K562 (cell line): Measurements from ENCODE around the gene DYNLT4. TPM values are rescaled to one million over a fixed set of nuclear protein-coding genes. Genes with fewer than 3 reads are reported as not detected.

Source experiments
- CEBPG ChIP-seq, 3 experiments: fragments of 200-800 bp in 1 of 3; sonication (Bioruptor generic) in 1 of 3; sonication (generic) in 1 of 3; formaldehyde crosslinking in 1 of 3; IDR thresholded peaks in 2 of 3; conservative IDR thresholded peaks in 1 of 3; 2 replicates each; pipeline versions ENCODE4 v1.6.1 to v1.8.0; 2016 to 2022; ENCODE audit warnings: missing compliant biosample characterization in 2 of 3, missing genetic modification characterization in 2 of 3, mild to moderate bottlenecking in 1 of 3, missing genetic modification reagents in 1 of 3
- EHMT2 ChIP-seq: fragments of 450-650 bp; IDR thresholded peaks from 2 replicates; pipeline ENCODE4 v1.6.1; 2018; ENCODE audit warnings: antibody characterized with exemption
- FOXJ3 ChIP-seq: sonication (generic); formaldehyde crosslinking; IDR thresholded peaks from 2 replicates; pipeline ENCODE4 v1.4.0; 2020; ENCODE audit warnings: mild to moderate bottlenecking, missing genetic modification reagents
- KAT2B ChIP-seq: IDR thresholded peaks from one replicate; pipeline ENCODE4 v1.6.1; 2012; ENCODE audit warnings: low read depth, mild to moderate bottlenecking, control low read depth, inconsistent platforms, low read length, moderate library complexity
- MAFK ChIP-seq: IDR thresholded peaks from 2 replicates; pipeline ENCODE4 v1.6.1; 2011; ENCODE audit warnings: low read length, improper control_type of control experiment
- MECOM ChIP-seq: fragments of 250-450 bp; sonication (Bioruptor Pico); IDR thresholded peaks from 2 replicates; pipeline ENCODE4 v1.8.0; 2022; ENCODE audit warnings: inconsistent platforms
- NRF1 ChIP-seq, 2 experiments: fragments of 450-650 bp; IDR thresholded peaks in 1 of 2; conservative IDR thresholded peaks in 1 of 2; 2 replicates each; pipeline ENCODE4 v1.6.1; 2014; ENCODE audit warnings: mild to moderate bottlenecking in 2 of 2
- RB1 ChIP-seq: fragments of 450-650 bp; IDR thresholded peaks from 2 replicates; pipeline ENCODE4 v1.6.1; 2017; ENCODE audit warnings: low read depth, mild to moderate bottlenecking
- RBM22 ChIP-seq: fragments of 200-400 bp; formaldehyde crosslinking; IDR thresholded peaks from 2 replicates; pipeline ENCODE4 v1.6.1; 2018; ENCODE audit warnings: low read length, low read depth; ENCODE audit not compliant: poor library complexity, severe bottlenecking
- RNF2 ChIP-seq: sonication (generic); IDR thresholded peaks from 2 replicates; pipeline ENCODE4 v1.6.1; 2016
- SIN3A ChIP-seq, 2 experiments: fragments of 150-350 bp in 1 of 2; IDR thresholded peaks; 2 replicates each; pipeline ENCODE4 v1.6.1; 2011 to 2016; ENCODE audit warnings: borderline replicate concordance in 2 of 2, low read depth in 2 of 2, low read length in 2 of 2, mild to moderate bottlenecking in 2 of 2, moderate library complexity in 2 of 2; ENCODE audit not compliant: control insufficient read depth in 1 of 2
- TEAD4 ChIP-seq, 2 experiments: sonication (generic) in 1 of 2; formaldehyde crosslinking in 1 of 2; IDR thresholded peaks; 2 replicates each; pipeline versions ENCODE4 v1.6.1 to v1.8.0; 2012 to 2022; ENCODE audit warnings: borderline replicate concordance in 1 of 2, inconsistent platforms in 1 of 2, low read length in 1 of 2, mild to moderate bottlenecking in 1 of 2, missing genetic modification reagents in 1 of 2
- THRB ChIP-seq: fragments of 450-650 bp; formaldehyde crosslinking; conservative IDR thresholded peaks from 2 replicates; pipeline ENCODE4 v1.4.0; 2022; ENCODE audit warnings: mild to moderate bottlenecking, missing genetic modification characterization
- ZBTB1 ChIP-seq: sonication (generic); formaldehyde crosslinking; IDR thresholded peaks from 2 replicates; pipeline ENCODE4 v1.8.1; 2023; ENCODE audit warnings: missing genetic modification reagents, low read depth, mild to moderate bottlenecking, borderline replicate concordance
- ZNF23 ChIP-seq: fragments of 250-450 bp; sonication (Bioruptor Pico); IDR thresholded peaks from 2 replicates; pipeline ENCODE4 v1.4.0; 2020; ENCODE audit warnings: mild to moderate bottlenecking
- ZNF551 ChIP-seq: fragments of 250-450 bp; sonication (Bioruptor Pico); IDR thresholded peaks from 2 replicates; pipeline ENCODE4 v1.5.0; 2021; ENCODE audit warnings: mild to moderate bottlenecking, moderate library complexity
- ZNF707 ChIP-seq: fragments of 250-450 bp; sonication (Bioruptor Pico); conservative IDR thresholded peaks from 2 replicates; pipeline ENCODE4 v1.8.0; 2022; ENCODE audit warnings: inconsistent platforms, mild to moderate bottlenecking, moderate library complexity
- polyA plus RNA-seq, 8 experiments: library from polyadenylated mRNA; depleted of rRNA in 4 of 8; stranded (reverse) in 5 of 8; unstranded in 3 of 8; fragments of >200 nt; fragmentation: Nextera tagmentation in 2 of 8; fragmentation: Illumina TruSeq in 1 of 8; extraction: Ambion mirVana in 2 of 8; extraction: Trizol in 1 of 8; gene quantifications; 2 replicates each; pipeline versions ENCODE4 v1.2.1 to v1.2.3, GENCODE V29; 2011 to 2014; ENCODE audit warnings: inconsistent platforms in 1 of 8, missing spikeins in 1 of 8
- total RNA-seq, 7 experiments: library from RNA; depleted of rRNA in 6 of 7; stranded (reverse); fragments of >200 nt in 6 of 7; fragmentation: Illumina TruSeq in 2 of 7; extraction: Trizol in 2 of 7; gene quantifications; 2 replicates each; pipeline versions ENCODE4 v1.2.1 to v1.2.3, GENCODE V29; 2011 to 2021; ENCODE audit warnings: low replicate concordance in 1 of 7
- TF ChIP-seq, protein P1 (sequence below): fragments of 250-450 bp; sonication (Bioruptor Pico); IDR thresholded peaks from 2 replicates; pipeline ENCODE4 v1.5.1; 2021; ENCODE audit warnings: mild to moderate bottlenecking
- TF ChIP-seq, protein P2 (sequence below): sonication (generic); formaldehyde crosslinking; IDR thresholded peaks from 2 replicates; pipeline ENCODE4 v1.8.1; 2023; ENCODE audit warnings: missing genetic modification reagents, mild to moderate bottlenecking, borderline replicate concordance

The DYNLT4 gene
- total and polyA plus RNA-seq, 9 of the 15 experiments (the other 6 are each of a cell fraction or from before 2014, with no cell fraction given): 0.29 to 0.73 TPM; not detected in 7

- TF ChIP-seq MAFK (no peak), THRB (CRISPR knock-in tag) (peak; percentile 97), EHMT2 (peak; percentile 90), ZNF707 (CRISPR knock-in tag) (no peak), RB1 (peak; percentile 96), MECOM (no peak), KAT2B (no peak), ZBTB1 (CRISPR knock-in tag) (no peak), TEAD4 (IDR thresholded peaks at IDR 0.05; ENCODE audit: low read length) (peak; percentile 49), TEAD4 (CRISPR knock-in tag; IDR thresholded peaks at IDR 0.05; ENCODE audit: borderline replicate concordance) (no peak), RNF2 (peak; percentile 83), CEBPG (CRISPR knock-in tag; IDR thresholded peaks at IDR 0.05) (no peak; the same call in 1 of the 2 replicates), CEBPG (tag; conservative IDR thresholded peaks at IDR 0.05 in 1 of 2, IDR thresholded peaks at IDR 0.05 in 1 of 2) (no peak), ZNF551 (CRISPR knock-in tag) (no peak), SIN3A (IDR thresholded peaks at IDR 0.05; ENCODE audit: borderline replicate concordance in 2 of 2, control insufficient read depth in 1 of 2, low read depth in 2 of 2, low read length in 2 of 2) (peak; percentile 21 to 79; a peak in 2 of 4 replicates), FOXJ3 (CRISPR knock-in tag) (no peak), RBM22 (peak; percentile 98), NRF1 (conservative IDR thresholded peaks at IDR 0.05 in 1 of 2, IDR thresholded peaks at IDR 0.05 in 1 of 2) (peak; percentile 43 to 62; a peak in 3 of 4 replicates), ZNF23 (CRISPR knock-in tag) (no peak)
- TF ChIP-seq, protein P1, sequence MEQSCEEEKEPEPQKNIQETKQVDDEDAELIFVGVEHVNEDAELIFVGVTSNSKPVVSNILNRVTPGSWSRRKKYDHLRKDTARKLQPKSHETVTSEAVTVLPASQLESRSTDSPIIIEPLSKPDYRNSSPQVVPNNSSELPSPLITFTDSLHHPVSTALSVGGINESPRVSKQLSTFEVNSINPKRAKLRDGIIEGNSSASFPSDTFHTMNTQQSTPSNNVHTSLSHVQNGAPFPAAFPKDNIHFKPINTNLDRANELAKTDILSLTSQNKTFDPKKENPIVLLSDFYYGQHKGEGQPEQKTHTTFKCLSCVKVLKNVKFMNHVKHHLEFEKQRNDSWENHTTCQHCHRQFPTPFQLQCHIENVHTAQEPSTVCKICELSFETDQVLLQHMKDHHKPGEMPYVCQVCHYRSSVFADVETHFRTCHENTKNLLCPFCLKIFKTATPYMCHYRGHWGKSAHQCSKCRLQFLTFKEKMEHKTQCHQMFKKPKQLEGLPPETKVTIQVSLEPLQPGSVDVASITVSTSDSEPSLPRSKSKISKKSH: no peak
- TF ChIP-seq, protein P2, sequence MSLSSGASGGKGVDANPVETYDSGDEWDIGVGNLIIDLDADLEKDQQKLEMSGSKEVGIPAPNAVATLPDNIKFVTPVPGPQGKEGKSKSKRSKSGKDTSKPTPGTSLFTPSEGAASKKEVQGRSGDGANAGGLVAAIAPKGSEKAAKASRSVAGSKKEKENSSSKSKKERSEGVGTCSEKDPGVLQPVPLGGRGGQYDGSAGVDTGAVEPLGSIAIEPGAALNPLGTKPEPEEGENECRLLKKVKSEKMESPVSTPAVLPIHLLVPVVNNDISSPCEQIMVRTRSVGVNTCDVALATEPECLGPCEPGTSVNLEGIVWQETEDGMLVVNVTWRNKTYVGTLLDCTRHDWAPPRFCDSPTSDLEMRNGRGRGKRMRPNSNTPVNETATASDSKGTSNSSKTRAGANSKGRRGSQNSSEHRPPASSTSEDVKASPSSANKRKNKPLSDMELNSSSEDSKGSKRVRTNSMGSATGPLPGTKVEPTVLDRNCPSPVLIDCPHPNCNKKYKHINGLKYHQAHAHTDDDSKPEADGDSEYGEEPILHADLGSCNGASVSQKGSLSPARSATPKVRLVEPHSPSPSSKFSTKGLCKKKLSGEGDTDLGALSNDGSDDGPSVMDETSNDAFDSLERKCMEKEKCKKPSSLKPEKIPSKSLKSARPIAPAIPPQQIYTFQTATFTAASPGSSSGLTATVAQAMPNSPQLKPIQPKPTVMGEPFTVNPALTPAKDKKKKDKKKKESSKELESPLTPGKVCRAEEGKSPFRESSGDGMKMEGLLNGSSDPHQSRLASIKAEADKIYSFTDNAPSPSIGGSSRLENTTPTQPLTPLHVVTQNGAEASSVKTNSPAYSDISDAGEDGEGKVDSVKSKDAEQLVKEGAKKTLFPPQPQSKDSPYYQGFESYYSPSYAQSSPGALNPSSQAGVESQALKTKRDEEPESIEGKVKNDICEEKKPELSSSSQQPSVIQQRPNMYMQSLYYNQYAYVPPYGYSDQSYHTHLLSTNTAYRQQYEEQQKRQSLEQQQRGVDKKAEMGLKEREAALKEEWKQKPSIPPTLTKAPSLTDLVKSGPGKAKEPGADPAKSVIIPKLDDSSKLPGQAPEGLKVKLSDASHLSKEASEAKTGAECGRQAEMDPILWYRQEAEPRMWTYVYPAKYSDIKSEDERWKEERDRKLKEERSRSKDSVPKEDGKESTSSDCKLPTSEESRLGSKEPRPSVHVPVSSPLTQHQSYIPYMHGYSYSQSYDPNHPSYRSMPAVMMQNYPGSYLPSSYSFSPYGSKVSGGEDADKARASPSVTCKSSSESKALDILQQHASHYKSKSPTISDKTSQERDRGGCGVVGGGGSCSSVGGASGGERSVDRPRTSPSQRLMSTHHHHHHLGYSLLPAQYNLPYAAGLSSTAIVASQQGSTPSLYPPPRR: peak; percentile 95
These were observed 31.8 kb downstream of the DYNLT4 start, which contains the start of gene RPS8 (continued) for GRCh38 chr1:44775078-44775929.
